ENCODE measurements around the gene CEMIP2.

CEMIP2 gene

GRCh38 chr9:71760901-71761300 is 7.4 kb downstream of the CEMIP2 start:
- Histone ChIP-seq H3K27me3 (replicated peaks; ENCODE audit: control insufficient read depth, insufficient read depth, low read length) (no peaks in the 10 kb centered on the region), H3K36me3 (ENCODE audit: control insufficient read depth, insufficient read depth, low read length) (no peaks in the 10 kb centered on the region), H3K4me3 (replicated peaks; ENCODE audit: low read depth, low read length) (no peak overlapping the region)
- no peak for DNase-seq (ENCODE audit: extremely low read depth, insufficient read length)
- no peak for TF ChIP-seq CTCF (IDR thresholded peaks at IDR 0.05; ENCODE audit: insufficient read depth, low read length, poor library complexity, severe bottlenecking)

- no peaks in the 10 kb centered on the region for H3K36me3 ChIP-seq (ENCODE audit: control insufficient read depth, insufficient read depth, low read length)
- DNase-seq (ENCODE audit: extremely low read depth, insufficient read length) = no peak
- H3K27me3 ChIP-seq (replicated peaks; ENCODE audit: control insufficient read depth, insufficient read depth, low read length) = no peaks in the 10 kb centered on the region
- TF ChIP-seq CTCF (IDR thresholded peaks at IDR 0.05; ENCODE audit: insufficient read depth, low read length, poor library complexity, severe bottlenecking) = no peak
- H3K4me3 ChIP-seq (replicated peaks; ENCODE audit: low read depth, low read length) = no peak overlapping the region
Observed at GRCh38 chr9:71758785-71759184, 9.5 kb downstream of the CEMIP2 start.

GRCh38 chr9:71758277-71758676 is 10.0 kb downstream of the CEMIP2 start:
- no peak for TF ChIP-seq CTCF (IDR thresholded peaks at IDR 0.05; ENCODE audit: insufficient read depth, low read length, poor library complexity, severe bottlenecking)
- DNase-seq (ENCODE audit: extremely low read depth, insufficient read length) = no peak
- Histone ChIP-seq H3K27me3 (replicated peaks; ENCODE audit: control insufficient read depth, insufficient read depth, low read length) (no peaks in the 10 kb centered on the region), H3K36me3 (ENCODE audit: control insufficient read depth, insufficient read depth, low read length) (no peaks in the 10 kb centered on the region), H3K4me3 (replicated peaks; ENCODE audit: low read depth, low read length) (no peak overlapping the region)

- DNase-seq (ENCODE audit: extremely low read depth, insufficient read length) = no peak
- no peak overlapping the region for H3K4me3 ChIP-seq (replicated peaks; ENCODE audit: low read depth, low read length)
- H3K27me3 ChIP-seq (replicated peaks; ENCODE audit: control insufficient read depth, insufficient read depth, low read length) = no peaks in the 10 kb centered on the region
- no peak for TF ChIP-seq CTCF (IDR thresholded peaks at IDR 0.05; ENCODE audit: insufficient read depth, low read length, poor library complexity, severe bottlenecking)
- no peaks in the 10 kb centered on the region for H3K36me3 ChIP-seq (ENCODE audit: control insufficient read depth, insufficient read depth, low read length)
Observed at GRCh38 chr9:71756753-71757152, 11.6 kb downstream of the CEMIP2 start.

- H3K36me3 ChIP-seq (ENCODE audit: control insufficient read depth, insufficient read depth, low read length) = no peaks in the 10 kb centered on the region
- H3K27me3 ChIP-seq (replicated peaks; ENCODE audit: control insufficient read depth, insufficient read depth, low read length) = no peaks in the 10 kb centered on the region
- no peak for TF ChIP-seq CTCF (IDR thresholded peaks at IDR 0.05; ENCODE audit: insufficient read depth, low read length, poor library complexity, severe bottlenecking)
- H3K4me3 ChIP-seq (replicated peaks; ENCODE audit: low read depth, low read length) = no peak overlapping the region
- no peak for DNase-seq (ENCODE audit: extremely low read depth, insufficient read length)
Observed at GRCh38 chr9:71755869-71756268, 12.4 kb downstream of the CEMIP2 start.

GRCh38 chr9:71755230-71755629 is 13.1 kb downstream of the CEMIP2 start:
- Histone ChIP-seq H3K4me3 (replicated peaks; ENCODE audit: low read depth, low read length) (no peak overlapping the region), H3K36me3 (ENCODE audit: control insufficient read depth, insufficient read depth, low read length) (no peaks in the 10 kb centered on the region), H3K27me3 (replicated peaks; ENCODE audit: control insufficient read depth, insufficient read depth, low read length) (no peaks in the 10 kb centered on the region)
- TF ChIP-seq CTCF (IDR thresholded peaks at IDR 0.05; ENCODE audit: insufficient read depth, low read length, poor library complexity, severe bottlenecking) = no peak
- no peak for DNase-seq (ENCODE audit: extremely low read depth, insufficient read length)

All from GM06990 (cell line).